ENCODE results near the gene HIPK2. TPM values are rescaled to one million over a fixed set of nuclear protein-coding genes. Genes with fewer than 3 reads are reported as not detected.

The HIPK2 gene
- total RNA-seq, 2 donors from 2014 or later = 95.1 to 125 TPM

DNA sequence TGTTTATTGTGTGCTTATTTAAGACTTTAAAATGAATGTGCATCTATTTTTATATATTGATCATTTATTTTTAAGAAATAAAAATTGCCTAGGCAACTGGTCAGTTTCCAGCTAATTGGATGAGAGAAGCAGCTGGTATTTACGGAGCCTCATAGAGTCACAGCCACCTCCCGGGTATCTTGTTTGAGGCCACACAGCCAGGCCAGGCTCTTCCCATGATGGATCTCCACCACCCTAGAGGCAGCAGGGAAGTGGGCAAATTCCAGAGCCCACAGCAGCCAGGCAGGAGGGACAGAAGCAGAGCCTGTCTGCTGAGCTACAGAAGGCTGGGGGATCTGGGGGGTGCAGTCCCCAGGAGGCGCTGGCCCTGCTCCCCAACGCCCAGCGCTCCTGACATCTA is 192.8 kb downstream of the HIPK2 start:
- 70 to 80% methylated on average over 5 of the region's 5 CpGs for WGBS, 2 experiments (ENCODE audit: insufficient coverage in 1 of 2, insufficient read length in 1 of 2)
- H3K4me3 Mint-ChIP-seq = no peak overlapping the region
- H3K9me3 Mint-ChIP-seq = no peaks in the 10 kb centered on the region
- Histone ChIP-seq H3K36me3 (ENCODE audit: control insufficient read depth, insufficient read depth, low read length) (peaks cover 90% of the 10 kb centered on the region), H3K4me3 (ENCODE audit: low read length) (no peak overlapping the region), H3K9ac (ENCODE audit: extremely low read depth, low read length, poor library complexity, severe bottlenecking) (no peak overlapping the region), H3K9me3 (ENCODE audit: control insufficient read depth, low read length) (no peaks in the 10 kb centered on the region), H3K27me3 (ENCODE audit: control insufficient read depth, insufficient read depth, low read length, poor library complexity, severe bottlenecking) (no peaks in the 10 kb centered on the region), H3K27ac (ENCODE audit: low read depth, low read length) (no peak overlapping the region), H3K4me1 (ENCODE audit: control insufficient read depth, insufficient read depth, low read length) (no peaks in the 10 kb centered on the region)
- H3K27ac Mint-ChIP-seq = no peak overlapping the region
- no peak for DNase-seq
- no peaks in the 10 kb centered on the region for H3K27me3 Mint-ChIP-seq (ENCODE audit: insufficient read depth)
- H3K4me1 Mint-ChIP-seq = no peaks in the 10 kb centered on the region
- TF ChIP-seq, protein P1, sequence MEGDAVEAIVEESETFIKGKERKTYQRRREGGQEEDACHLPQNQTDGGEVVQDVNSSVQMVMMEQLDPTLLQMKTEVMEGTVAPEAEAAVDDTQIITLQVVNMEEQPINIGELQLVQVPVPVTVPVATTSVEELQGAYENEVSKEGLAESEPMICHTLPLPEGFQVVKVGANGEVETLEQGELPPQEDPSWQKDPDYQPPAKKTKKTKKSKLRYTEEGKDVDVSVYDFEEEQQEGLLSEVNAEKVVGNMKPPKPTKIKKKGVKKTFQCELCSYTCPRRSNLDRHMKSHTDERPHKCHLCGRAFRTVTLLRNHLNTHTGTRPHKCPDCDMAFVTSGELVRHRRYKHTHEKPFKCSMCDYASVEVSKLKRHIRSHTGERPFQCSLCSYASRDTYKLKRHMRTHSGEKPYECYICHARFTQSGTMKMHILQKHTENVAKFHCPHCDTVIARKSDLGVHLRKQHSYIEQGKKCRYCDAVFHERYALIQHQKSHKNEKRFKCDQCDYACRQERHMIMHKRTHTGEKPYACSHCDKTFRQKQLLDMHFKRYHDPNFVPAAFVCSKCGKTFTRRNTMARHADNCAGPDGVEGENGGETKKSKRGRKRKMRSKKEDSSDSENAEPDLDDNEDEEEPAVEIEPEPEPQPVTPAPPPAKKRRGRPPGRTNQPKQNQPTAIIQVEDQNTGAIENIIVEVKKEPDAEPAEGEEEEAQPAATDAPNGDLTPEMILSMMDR (conservative IDR thresholded peaks at IDR 0.05) = no peak
- H3K36me3 Mint-ChIP-seq (ENCODE audit: low read depth) = peaks cover 70% of the 10 kb centered on the region

DNA sequence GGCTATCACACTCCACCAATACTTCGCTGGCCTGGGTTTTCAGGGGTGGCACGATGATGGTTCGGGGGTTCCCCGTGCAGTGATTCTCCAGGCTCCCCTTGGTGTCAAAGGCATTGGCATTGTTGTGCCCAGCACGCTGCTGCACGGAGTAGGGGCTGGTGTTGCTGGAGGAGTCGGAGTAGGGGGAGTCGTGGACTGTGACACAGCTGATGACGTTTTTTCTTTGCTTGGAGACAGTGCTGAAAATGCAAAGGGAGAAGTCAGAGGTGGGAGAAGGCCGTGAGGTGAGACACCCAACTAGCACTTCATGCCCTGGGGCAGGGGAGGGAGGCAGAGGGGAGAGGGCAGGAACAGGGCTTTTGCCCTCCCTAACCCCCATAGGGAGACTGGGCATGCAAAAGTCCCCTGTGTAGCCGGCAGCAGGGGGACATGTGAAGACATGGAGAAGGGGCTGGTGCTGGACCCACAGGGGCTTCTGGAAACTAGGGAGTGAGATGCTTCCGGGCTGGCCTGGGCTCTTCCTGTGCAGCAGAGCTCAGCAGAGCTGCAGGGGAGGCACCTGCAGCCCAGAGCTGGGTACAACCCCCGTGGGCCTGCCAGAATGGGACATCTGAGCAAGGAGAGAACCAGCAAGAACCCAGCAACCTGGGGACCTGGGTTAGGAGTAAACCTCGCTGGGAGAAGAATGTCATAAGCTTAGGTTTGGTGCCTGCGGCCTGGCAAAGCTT is 193.8 kb downstream of the HIPK2 start:
- H3K27me3 Mint-ChIP-seq (ENCODE audit: insufficient read depth) = no peaks in the 10 kb centered on the region
- no peaks in the 10 kb centered on the region for H3K9me3 ChIP-seq (ENCODE audit: control insufficient read depth, low read length)
- peak overlapping the region; percentile 52 for H3K27ac Mint-ChIP-seq
- H3K9ac ChIP-seq (ENCODE audit: extremely low read depth, low read length, poor library complexity, severe bottlenecking) = no peak overlapping the region
- peaks cover 72% of the 10 kb centered on the region for H3K36me3 Mint-ChIP-seq (ENCODE audit: low read depth)
- H3K9me3 Mint-ChIP-seq = no peaks in the 10 kb centered on the region
- no peak overlapping the region for H3K4me3 Mint-ChIP-seq
- WGBS, 2 experiments (ENCODE audit: insufficient coverage in 1 of 2, insufficient read length in 1 of 2) = 88 to 92% methylated on average over 10 to 15 of the region's 15 CpGs
- H3K4me3 ChIP-seq (ENCODE audit: low read length) = no peak overlapping the region
- no peaks in the 10 kb centered on the region for H3K27me3 ChIP-seq (ENCODE audit: control insufficient read depth, insufficient read depth, low read length, poor library complexity, severe bottlenecking)
- no peaks in the 10 kb centered on the region for H3K4me1 ChIP-seq (ENCODE audit: control insufficient read depth, insufficient read depth, low read length)
- no peak for DNase-seq
- TF ChIP-seq, protein P1 (conservative IDR thresholded peaks at IDR 0.05) = no peak
- no peak overlapping the region for H3K27ac ChIP-seq (ENCODE audit: low read depth, low read length)
- H3K36me3 ChIP-seq (ENCODE audit: control insufficient read depth, insufficient read depth, low read length) = peaks cover 88% of the 10 kb centered on the region
- no peaks in the 10 kb centered on the region for H3K4me1 Mint-ChIP-seq

DNA sequence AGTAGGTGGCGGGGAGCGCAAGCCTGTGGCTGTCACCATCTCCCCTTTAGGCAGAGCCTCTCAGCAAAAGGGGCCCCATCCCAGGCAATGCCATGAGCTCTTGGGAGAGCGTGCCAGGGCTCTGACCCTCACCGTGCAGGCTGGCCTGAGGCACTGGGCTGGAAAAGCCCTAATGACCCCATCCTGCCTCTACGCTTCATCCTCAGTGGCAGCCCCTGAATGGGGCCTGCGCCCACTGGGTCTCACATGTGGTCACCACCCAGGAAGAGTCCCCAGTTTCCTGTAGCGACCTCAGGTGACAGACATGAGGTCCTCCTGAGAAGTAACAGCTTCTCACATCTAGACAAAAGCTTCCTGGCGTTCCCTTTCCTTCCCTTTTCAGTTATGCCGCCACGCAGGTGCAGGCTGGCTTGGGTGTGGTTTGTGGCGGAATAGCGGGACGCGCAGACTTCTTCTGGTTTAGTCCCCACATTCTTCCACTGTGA is 195.1 kb downstream of the HIPK2 start:
- H3K4me3 ChIP-seq (ENCODE audit: low read length) = no peak overlapping the region
- H3K9ac ChIP-seq (ENCODE audit: extremely low read depth, low read length, poor library complexity, severe bottlenecking) = no peak overlapping the region
- no peaks in the 10 kb centered on the region for H3K4me1 Mint-ChIP-seq
- no peaks in the 10 kb centered on the region for H3K27me3 Mint-ChIP-seq (ENCODE audit: insufficient read depth)
- no peaks in the 10 kb centered on the region for H3K4me1 ChIP-seq (ENCODE audit: control insufficient read depth, insufficient read depth, low read length)
- H3K27ac Mint-ChIP-seq = no peak overlapping the region
- no peak overlapping the region for H3K27ac ChIP-seq (ENCODE audit: low read depth, low read length)
- peaks cover 69% of the 10 kb centered on the region for H3K36me3 Mint-ChIP-seq (ENCODE audit: low read depth)
- WGBS, 2 experiments (ENCODE audit: insufficient coverage in 1 of 2, insufficient read length in 1 of 2) = 94 to 95% methylated on average over 12 to 14 of the region's 14 CpGs
- TF ChIP-seq, protein P1 (conservative IDR thresholded peaks at IDR 0.05) = no peak
- no peak for DNase-seq
- no peaks in the 10 kb centered on the region for H3K9me3 ChIP-seq (ENCODE audit: control insufficient read depth, low read length)
- peaks cover 86% of the 10 kb centered on the region for H3K36me3 ChIP-seq (ENCODE audit: control insufficient read depth, insufficient read depth, low read length)
- H3K9me3 Mint-ChIP-seq = no peaks in the 10 kb centered on the region
- H3K27me3 ChIP-seq (ENCODE audit: control insufficient read depth, insufficient read depth, low read length, poor library complexity, severe bottlenecking) = no peaks in the 10 kb centered on the region
- H3K4me3 Mint-ChIP-seq = no peak overlapping the region
